T-helper 1 cell treated with Interleukin-12 subunit alpha and Interleukin-12 subunit beta and Interleukin-4 antibody, amounts not matched to agents 30 μg/mL and 1 μg/mL, for 36 hours (primary cell): ENCODE results near the gene FOXN3.
"Not testable (repeated sequence)": the region's sequence is repeated elsewhere in the genome, so short reads cannot be mapped to it uniquely, and the experiment has no call there.

Experiments
- H3K27ac Mint-ChIP-seq: one replicate; pipeline ENCODE4 v1.8.0; 2021; ENCODE audit warnings: mild to moderate bottlenecking, mixed read lengths
- H3K27me3 Mint-ChIP-seq: one replicate; pipeline ENCODE4 v1.8.0; 2021; ENCODE audit warnings: low read depth, mixed read lengths
- H3K36me3 Mint-ChIP-seq: one replicate; pipeline ENCODE4 v1.8.0; 2021; ENCODE audit warnings: low read depth, mixed read lengths
- H3K4me1 Mint-ChIP-seq: one replicate; pipeline ENCODE4 v1.8.0; 2021; ENCODE audit warnings: low read depth, mixed read lengths
- H3K4me3 Mint-ChIP-seq: one replicate; pipeline ENCODE4 v1.8.0; 2021; ENCODE audit warnings: mild to moderate bottlenecking, moderate library complexity, mixed read lengths
- H3K9me3 Mint-ChIP-seq: one replicate; pipeline ENCODE4 v1.8.0; 2021; ENCODE audit warnings: mixed read lengths

Gene FOXN3

GRCh38 chr14:89259951-89260609 is 157.0 kb downstream of the FOXN3 start:
- H3K27me3 Mint-ChIP-seq: no peaks in the 10 kb centered on the region
- H3K4me3 Mint-ChIP-seq: no peak overlapping the region
- H3K36me3 Mint-ChIP-seq: peaks cover 10% of the 10 kb centered on the region
- no peak overlapping the region for H3K27ac Mint-ChIP-seq
- peaks cover 22% of the 10 kb centered on the region for H3K4me1 Mint-ChIP-seq
- H3K9me3 Mint-ChIP-seq: no peaks in the 10 kb centered on the region

DNA sequence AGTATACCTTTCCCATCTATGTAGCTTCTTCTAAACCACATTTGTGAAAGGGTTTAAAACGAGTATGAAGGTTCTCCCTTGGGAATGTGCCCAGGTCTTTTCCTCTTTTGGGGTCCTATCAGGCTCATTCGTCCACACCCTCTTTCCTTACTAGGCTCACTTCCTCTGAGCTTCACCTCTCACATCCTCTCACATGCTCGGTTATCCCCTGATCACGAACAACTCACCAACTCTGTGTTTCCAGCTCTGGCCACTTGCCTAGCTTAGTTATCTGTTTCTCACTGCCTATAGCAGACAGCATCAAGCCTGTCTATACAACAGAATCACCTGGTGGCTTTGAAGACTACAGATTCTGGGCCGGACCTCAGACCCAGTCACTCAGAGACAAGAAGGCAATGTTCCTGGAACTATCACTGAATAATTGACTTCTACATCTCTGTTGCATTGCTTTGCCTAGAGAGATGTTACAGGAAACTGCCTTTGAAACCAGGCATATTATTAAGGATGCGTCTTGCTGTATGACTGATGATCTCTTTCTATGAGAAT is 158.2 kb downstream of the FOXN3 start:
- Mint-ChIP-seq H3K36me3 (peaks cover 8% of the 10 kb centered on the region), H3K4me1 (peaks cover 19% of the 10 kb centered on the region), H3K9me3 (no peaks in the 10 kb centered on the region), H3K27ac (no peak overlapping the region), H3K4me3 (no peak overlapping the region), H3K27me3 (no peaks in the 10 kb centered on the region)

DNA sequence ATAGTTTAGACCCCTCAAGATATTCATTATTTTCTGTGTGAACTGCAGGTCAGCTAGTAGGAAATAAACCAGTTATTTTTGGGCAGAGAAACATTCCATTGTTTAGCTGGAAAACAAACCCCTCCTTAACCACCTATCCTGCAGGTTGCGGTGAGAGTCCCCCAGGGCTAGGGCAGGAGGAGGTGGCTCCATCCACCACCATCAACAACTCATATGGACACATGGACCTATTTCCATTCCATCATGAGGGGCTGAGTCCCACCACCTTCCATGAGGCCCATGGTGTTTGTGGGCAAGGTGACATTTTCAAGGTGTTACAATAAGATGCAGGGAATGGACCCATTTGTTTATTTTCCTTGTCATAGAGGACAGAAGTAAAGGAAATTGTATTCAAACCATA is 160.1 kb downstream of the FOXN3 start:
- Mint-ChIP-seq H3K4me3 (no peak overlapping the region), H3K9me3 (no peaks in the 10 kb centered on the region), H3K4me1 (peaks cover 17% of the 10 kb centered on the region), H3K36me3 (peaks cover 14% of the 10 kb centered on the region), H3K27me3 (no peaks in the 10 kb centered on the region), H3K27ac (no peak overlapping the region)

- Mint-ChIP-seq H3K27me3 (no peaks in the 10 kb centered on the region), H3K4me1 (peaks cover 18% of the 10 kb centered on the region), H3K9me3 (no peaks in the 10 kb centered on the region), H3K27ac (no peak overlapping the region), H3K36me3 (peaks cover 14% of the 10 kb centered on the region), H3K4me3 (no peak overlapping the region)
Observed at GRCh38 chr14:89256283-89256682, 160.8 kb downstream of the FOXN3 start.

- Mint-ChIP-seq H3K36me3 (peaks cover 14% of the 10 kb centered on the region), H3K27me3 (no peaks in the 10 kb centered on the region), H3K27ac (no peak overlapping the region), H3K4me3 (no peak overlapping the region), H3K4me1 (peaks cover 20% of the 10 kb centered on the region), H3K9me3 (no peaks in the 10 kb centered on the region)
Observed at GRCh38 chr14:89255852-89256251, 161.2 kb downstream of the FOXN3 start.

- no peak overlapping the region for H3K4me3 Mint-ChIP-seq
- no peak overlapping the region for H3K27ac Mint-ChIP-seq
- peaks cover 24% of the 10 kb centered on the region for H3K4me1 Mint-ChIP-seq
- H3K27me3 Mint-ChIP-seq: no peaks in the 10 kb centered on the region
- no peaks in the 10 kb centered on the region for H3K9me3 Mint-ChIP-seq
- H3K36me3 Mint-ChIP-seq: peaks cover 15% of the 10 kb centered on the region
Observed at GRCh38 chr14:89255012-89255411, 162.0 kb downstream of the FOXN3 start.

DNA sequence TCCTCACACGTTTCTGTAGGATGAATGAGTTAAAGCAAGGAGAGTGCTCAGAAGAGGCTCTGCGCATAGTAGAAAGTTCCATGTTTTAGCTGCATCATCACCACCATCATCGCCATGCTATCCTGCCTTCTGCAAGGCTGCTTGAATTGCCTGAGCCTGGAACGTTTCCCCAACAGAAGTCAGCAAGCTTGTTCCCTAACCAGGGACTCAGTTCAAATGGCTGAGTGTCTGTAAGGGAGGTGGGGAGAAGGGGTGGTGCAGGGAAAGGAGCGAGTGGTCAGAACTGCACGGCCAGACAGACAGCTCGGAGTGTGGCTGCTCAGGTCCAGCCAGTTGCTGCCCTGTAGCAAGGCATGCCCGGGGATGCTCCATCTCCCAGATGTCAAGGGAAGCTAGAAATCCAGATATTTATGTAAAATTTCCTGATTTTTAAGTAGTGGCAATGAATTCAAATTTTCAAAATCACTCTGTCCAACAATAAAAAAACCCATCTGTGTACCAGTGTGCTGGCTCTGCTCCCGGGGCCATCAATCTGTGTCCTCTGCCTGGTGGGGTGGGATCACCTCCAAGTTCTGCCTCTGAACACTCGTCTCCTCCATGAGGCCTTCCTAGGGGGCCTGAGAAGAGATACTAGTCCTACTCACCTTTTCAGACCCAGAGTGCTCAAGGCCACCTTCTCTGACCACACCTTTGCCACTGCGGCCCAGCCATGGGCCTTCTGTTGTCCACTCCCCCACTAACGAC is 162.7 kb downstream of the FOXN3 start:
- H3K4me3 Mint-ChIP-seq: no peak overlapping the region
- H3K4me1 Mint-ChIP-seq: peaks cover 23% of the 10 kb centered on the region
- no peaks in the 10 kb centered on the region for H3K9me3 Mint-ChIP-seq
- peaks cover 18% of the 10 kb centered on the region for H3K36me3 Mint-ChIP-seq
- no peaks in the 10 kb centered on the region for H3K27me3 Mint-ChIP-seq
- H3K27ac Mint-ChIP-seq: no peak overlapping the region

- no peak overlapping the region for H3K27ac Mint-ChIP-seq
- no peaks in the 10 kb centered on the region for H3K27me3 Mint-ChIP-seq
- no peak overlapping the region for H3K4me3 Mint-ChIP-seq
Observed at GRCh38 chr14:89252887-89253532, 164.0 kb downstream of the FOXN3 start.

DNA sequence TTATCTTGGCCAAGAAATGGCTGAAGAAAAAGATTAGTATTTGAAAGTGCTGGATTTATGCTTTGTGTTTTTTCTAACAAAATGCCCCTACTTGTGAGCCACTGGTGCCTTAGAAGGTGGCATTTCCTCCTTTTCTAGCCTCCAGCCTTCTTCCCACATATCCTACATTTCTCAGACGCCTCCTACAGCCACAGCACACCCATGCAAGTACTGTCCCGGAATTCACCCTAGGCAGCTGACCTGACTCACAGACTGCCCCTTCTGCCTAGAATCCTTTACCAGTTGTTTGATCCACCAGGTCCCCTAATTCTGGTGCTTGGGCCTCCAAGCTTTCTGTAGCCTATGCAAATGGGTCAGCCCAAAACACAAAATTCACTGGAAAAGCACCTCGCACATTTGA is 166.0 kb downstream of the FOXN3 start:
- peak overlapping the region; percentile 9 for H3K27ac Mint-ChIP-seq
- no peak overlapping the region for H3K4me3 Mint-ChIP-seq
- peaks cover 21% of the 10 kb centered on the region for H3K4me1 Mint-ChIP-seq
- peaks cover 18% of the 10 kb centered on the region for H3K36me3 Mint-ChIP-seq
- no peaks in the 10 kb centered on the region for H3K27me3 Mint-ChIP-seq
- no peaks in the 10 kb centered on the region for H3K9me3 Mint-ChIP-seq

More at GRCh38 chr14:89252887-89253532, 164.0 kb downstream of the FOXN3 start:
- H3K4me1 Mint-ChIP-seq: peaks cover 17% of the 10 kb centered on the region
- H3K36me3 Mint-ChIP-seq: peaks cover 15% of the 10 kb centered on the region
- H3K9me3 Mint-ChIP-seq: no peaks in the 10 kb centered on the region

GRCh38 chr14:89250655-89250975 is 166.4 kb downstream of the FOXN3 start:
- not testable (repeated sequence) for H3K9me3 Mint-ChIP-seq, H3K27me3 Mint-ChIP-seq, H3K4me3 Mint-ChIP-seq, H3K27ac Mint-ChIP-seq
- Mint-ChIP-seq H3K36me3 (peaks cover 18% of the 10 kb centered on the region), H3K4me1 (peaks cover 18% of the 10 kb centered on the region)

DNA sequence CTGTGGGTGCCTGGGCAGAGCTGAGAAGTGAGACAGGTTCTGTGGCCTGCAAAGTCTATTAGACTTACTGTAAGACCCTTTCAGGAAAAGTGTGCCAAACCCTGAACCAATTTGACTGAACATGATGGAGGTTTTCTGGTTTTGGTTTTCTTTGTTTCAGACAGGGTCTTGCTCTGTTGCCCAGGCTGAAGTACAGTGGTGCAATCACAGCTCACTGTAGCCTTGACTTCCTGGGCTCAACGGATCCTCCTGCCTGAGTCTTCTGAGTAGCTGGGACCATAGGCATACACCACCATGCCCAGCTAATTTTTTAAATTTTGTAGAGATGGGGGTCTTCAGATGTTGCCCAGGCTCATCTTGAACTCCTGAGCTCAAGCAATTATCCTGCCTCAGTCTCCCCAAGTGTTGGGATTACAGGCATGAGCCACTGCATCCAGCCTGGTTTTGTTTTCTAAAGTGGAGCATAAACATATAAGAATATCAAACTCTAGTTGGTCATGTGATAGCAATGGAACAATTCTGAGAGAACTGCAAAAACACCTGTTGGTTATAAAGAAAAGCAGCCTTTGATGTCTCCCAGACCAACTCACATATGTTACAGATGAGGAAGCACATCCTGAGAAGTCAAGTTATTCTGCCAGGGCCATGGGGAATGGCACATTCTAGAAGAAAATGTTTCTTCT is 166.9 kb downstream of the FOXN3 start:
- Mint-ChIP-seq H3K27me3 (no peaks in the 10 kb centered on the region), H3K4me1 (peaks cover 18% of the 10 kb centered on the region), H3K27ac (no peak overlapping the region), H3K36me3 (peaks cover 18% of the 10 kb centered on the region), H3K4me3 (no peak overlapping the region), H3K9me3 (no peaks in the 10 kb centered on the region)

DNA sequence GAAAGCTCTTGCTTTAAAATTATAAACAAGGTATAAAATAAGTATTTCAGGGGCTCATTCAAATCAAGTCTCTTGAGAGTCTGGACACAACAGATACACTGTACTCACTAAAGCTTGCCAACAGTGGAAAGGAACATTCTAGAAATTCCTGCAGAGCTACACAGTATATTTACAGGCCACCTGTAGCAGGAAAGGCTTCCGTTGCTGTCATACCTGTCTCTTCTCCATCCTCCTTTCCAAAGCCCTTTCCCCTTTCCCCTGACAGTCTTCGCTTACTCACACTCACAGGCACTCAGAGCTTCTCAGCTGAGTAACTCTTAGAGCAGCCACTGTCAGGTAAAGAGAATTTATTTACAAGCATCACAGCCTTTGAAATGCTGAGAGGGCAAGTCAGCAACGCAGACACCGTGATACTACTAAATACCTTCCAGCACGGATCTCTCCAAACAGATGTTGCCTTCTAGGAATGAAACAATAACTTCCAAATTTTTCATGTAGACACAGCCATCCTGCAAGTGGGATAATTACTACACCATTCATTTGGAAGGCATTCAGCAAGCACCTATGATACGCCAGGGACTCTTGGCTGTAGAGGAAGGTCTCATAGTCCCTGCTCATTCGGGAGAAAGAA is 167.9 kb downstream of the FOXN3 start:
- H3K27me3 Mint-ChIP-seq: no peaks in the 10 kb centered on the region
- no peak overlapping the region for H3K27ac Mint-ChIP-seq
- H3K4me1 Mint-ChIP-seq: peaks cover 24% of the 10 kb centered on the region
- H3K9me3 Mint-ChIP-seq: no peaks in the 10 kb centered on the region
- H3K4me3 Mint-ChIP-seq: no peak overlapping the region
- H3K36me3 Mint-ChIP-seq: peaks cover 18% of the 10 kb centered on the region

DNA sequence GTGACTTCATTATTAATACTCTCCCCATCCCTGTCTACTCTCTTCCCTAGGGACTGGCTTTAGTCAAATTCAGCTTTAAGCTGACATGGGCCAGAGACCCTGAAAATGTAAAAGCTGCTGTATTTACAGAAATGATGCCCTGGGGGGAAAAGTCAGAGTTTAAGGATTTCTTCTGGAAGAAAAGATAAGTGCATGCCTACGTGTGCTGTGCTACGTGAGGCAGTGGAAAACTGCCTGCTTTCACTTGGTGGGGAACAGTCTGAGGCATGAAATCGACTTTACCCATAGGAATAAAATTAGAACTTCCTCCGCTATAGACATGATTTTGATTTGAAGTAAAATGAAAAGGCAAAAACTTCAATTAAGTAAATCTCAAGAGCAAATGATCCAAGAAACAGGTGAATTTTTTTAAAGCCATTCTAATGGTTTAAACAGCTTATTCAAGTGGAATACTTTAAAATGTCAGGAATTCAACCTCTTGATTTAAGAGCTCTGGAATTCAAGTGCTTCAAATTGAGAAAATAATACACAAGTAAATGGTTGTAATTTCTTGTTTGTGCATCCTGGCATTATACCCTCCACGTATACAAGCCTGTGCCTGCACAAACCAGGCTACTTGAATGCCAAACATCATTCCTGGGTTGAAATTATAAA is 168.5 kb downstream of the FOXN3 start:
- H3K27ac Mint-ChIP-seq: no peak overlapping the region
- peaks cover 27% of the 10 kb centered on the region for H3K4me1 Mint-ChIP-seq
- H3K4me3 Mint-ChIP-seq: no peak overlapping the region
- H3K36me3 Mint-ChIP-seq: peaks cover 16% of the 10 kb centered on the region
- no peaks in the 10 kb centered on the region for H3K27me3 Mint-ChIP-seq
- H3K9me3 Mint-ChIP-seq: no peaks in the 10 kb centered on the region
